HG03571 (cell line): ENCODE data around the gene CCN6.

ENCODE experiments used
- ATAC-seq: cut with Tn5 transposase; IDR thresholded peaks from one replicate; pipeline ENCODE4 v1.9.1; 2021; ENCODE audit not compliant: unreplicated experiment

The CCN6 gene

GRCh38 chr6:112109262-112109661 is 55.4 kb downstream of the CCN6 start:
- ATAC-seq, result no peak

- no peak for ATAC-seq
Measured at GRCh38 chr6:112113431-112113830, 59.5 kb downstream of the CCN6 start.

- ATAC-seq, result no peak
Measured at GRCh38 chr6:112113918-112114317, 60.0 kb downstream of the CCN6 start.

- ATAC-seq, result no peak
Measured at GRCh38 chr6:112114577-112115223, 60.8 kb downstream of the CCN6 start.

- no peak for ATAC-seq
Measured at GRCh38 chr6:112116221-112116620, 62.3 kb downstream of the CCN6 start.

GRCh38 chr6:112117554-112117953 is 63.6 kb downstream of the CCN6 start:
- ATAC-seq, result no peak

- ATAC-seq, result no peak
Measured at GRCh38 chr6:112118034-112118433, 64.1 kb downstream of the CCN6 start.
